ENCODE measurements around the gene SPINK14. TPM values are rescaled to one million over a fixed set of nuclear protein-coding genes. Genes with fewer than 3 reads are reported as not detected.
A peak's percentile ranks its signal among the peaks of the same experiment; 100 is the strongest.

SPINK14 gene
- total and polyA plus RNA-seq, 2 of the 13 experiments (the other 11 are each of a cell fraction or from before 2014, with no cell fraction given) = not detected

DNA sequence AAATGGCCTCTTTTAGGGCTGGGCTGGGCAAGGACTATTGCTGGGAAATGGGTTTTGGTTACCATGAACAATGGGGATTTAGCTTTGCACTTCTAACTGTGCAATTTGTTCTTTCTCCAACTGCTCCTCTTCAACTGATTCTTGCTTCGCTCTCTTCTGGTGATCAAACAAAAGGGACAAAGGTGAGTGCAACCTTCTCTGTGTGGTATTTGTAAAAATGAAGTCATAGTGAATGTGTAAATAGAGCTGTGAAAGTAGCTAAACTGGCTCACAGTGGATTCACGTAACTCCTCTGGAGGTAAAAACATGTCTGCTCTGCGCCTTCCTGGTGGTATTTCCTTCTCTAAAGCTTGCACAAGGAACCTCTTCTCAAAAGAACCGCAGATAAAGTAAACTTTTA, 20.9 kb upstream of the SPINK14 start (continued):
- TF ChIP-seq, protein P1, sequence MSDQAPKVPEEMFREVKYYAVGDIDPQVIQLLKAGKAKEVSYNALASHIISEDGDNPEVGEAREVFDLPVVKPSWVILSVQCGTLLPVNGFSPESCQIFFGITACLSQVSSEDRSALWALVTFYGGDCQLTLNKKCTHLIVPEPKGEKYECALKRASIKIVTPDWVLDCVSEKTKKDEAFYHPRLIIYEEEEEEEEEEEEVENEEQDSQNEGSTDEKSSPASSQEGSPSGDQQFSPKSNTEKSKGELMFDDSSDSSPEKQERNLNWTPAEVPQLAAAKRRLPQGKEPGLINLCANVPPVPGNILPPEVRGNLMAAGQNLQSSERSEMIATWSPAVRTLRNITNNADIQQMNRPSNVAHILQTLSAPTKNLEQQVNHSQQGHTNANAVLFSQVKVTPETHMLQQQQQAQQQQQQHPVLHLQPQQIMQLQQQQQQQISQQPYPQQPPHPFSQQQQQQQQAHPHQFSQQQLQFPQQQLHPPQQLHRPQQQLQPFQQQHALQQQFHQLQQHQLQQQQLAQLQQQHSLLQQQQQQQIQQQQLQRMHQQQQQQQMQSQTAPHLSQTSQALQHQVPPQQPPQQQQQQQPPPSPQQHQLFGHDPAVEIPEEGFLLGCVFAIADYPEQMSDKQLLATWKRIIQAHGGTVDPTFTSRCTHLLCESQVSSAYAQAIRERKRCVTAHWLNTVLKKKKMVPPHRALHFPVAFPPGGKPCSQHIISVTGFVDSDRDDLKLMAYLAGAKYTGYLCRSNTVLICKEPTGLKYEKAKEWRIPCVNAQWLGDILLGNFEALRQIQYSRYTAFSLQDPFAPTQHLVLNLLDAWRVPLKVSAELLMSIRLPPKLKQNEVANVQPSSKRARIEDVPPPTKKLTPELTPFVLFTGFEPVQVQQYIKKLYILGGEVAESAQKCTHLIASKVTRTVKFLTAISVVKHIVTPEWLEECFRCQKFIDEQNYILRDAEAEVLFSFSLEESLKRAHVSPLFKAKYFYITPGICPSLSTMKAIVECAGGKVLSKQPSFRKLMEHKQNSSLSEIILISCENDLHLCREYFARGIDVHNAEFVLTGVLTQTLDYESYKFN (CRISPR knock-in tag; conservative IDR thresholded peaks at IDR 0.05) = peak; percentile 84
- TF ChIP-seq CC2D1A (CRISPR knock-in tag; IDR thresholded peaks at IDR 0.05) (no peak), NCOA1 (CRISPR knock-in tag; IDR thresholded peaks at IDR 0.05) (no peak), ZNF674 (CRISPR knock-in tag; IDR thresholded peaks at IDR 0.05; ENCODE audit: low read depth) (no peak), TBX2 (CRISPR knock-in tag; IDR thresholded peaks at IDR 0.05; ENCODE audit: borderline replicate concordance) (peak; percentile 20; the same call in 1 of the 2 replicates), HNF4G (IDR thresholded peaks at IDR 0.05; ENCODE audit: borderline replicate concordance, low read depth, low read length) (peak; percentile 46; the same call in 1 of the 2 replicates), HNF4G (CRISPR knock-in tag; IDR thresholded peaks at IDR 0.05; ENCODE audit: borderline replicate concordance, low read depth) (no peak; the same call in 1 of the 2 replicates), ATF7 (IDR thresholded peaks at IDR 0.05) (0 out of 2 replicates have a peak, but pooled peaks have one; percentile 40), ATF7 (CRISPR knock-in tag; IDR thresholded peaks at IDR 0.05) (no peak; the same call in 1 of the 2 replicates), MIER2 (CRISPR knock-in tag; IDR thresholded peaks at IDR 0.05) (no peak), ZBTB42 (CRISPR knock-in tag; IDR thresholded peaks at IDR 0.05) (no peak), ISL2 (CRISPR knock-in tag; IDR thresholded peaks at IDR 0.05) (peak; percentile 56; the same call in 1 of the 2 replicates), PPARG (CRISPR knock-in tag; conservative IDR thresholded peaks at IDR 0.05) (peak; percentile 85), HOXA3 (CRISPR knock-in tag; IDR thresholded peaks at IDR 0.05) (peak; percentile 69), ATRX (CRISPR knock-in tag; IDR thresholded peaks at IDR 0.05; ENCODE audit: borderline replicate concordance) (no peak), ZNF552 (CRISPR knock-in tag; IDR thresholded peaks at IDR 0.05; ENCODE audit: borderline replicate concordance) (no peak), RFX5 (IDR thresholded peaks at IDR 0.05; ENCODE audit: low read depth, low read length) (no peak), ELF3 (CRISPR knock-in tag; IDR thresholded peaks at IDR 0.05) (peak; percentile 54; the same call in 1 of the 2 replicates)
- TF ChIP-seq, protein P2, sequence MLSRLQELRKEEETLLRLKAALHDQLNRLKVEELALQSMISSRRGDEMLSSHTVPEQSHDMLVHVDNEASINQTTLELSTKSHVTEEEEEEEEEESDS (CRISPR knock-in tag; IDR thresholded peaks at IDR 0.05; ENCODE audit: borderline replicate concordance) = no peak
- TF ChIP-seq, protein P3, sequence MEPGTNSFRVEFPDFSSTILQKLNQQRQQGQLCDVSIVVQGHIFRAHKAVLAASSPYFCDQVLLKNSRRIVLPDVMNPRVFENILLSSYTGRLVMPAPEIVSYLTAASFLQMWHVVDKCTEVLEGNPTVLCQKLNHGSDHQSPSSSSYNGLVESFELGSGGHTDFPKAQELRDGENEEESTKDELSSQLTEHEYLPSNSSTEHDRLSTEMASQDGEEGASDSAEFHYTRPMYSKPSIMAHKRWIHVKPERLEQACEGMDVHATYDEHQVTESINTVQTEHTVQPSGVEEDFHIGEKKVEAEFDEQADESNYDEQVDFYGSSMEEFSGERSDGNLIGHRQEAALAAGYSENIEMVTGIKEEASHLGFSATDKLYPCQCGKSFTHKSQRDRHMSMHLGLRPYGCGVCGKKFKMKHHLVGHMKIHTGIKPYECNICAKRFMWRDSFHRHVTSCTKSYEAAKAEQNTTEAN (CRISPR knock-in tag; conservative IDR thresholded peaks at IDR 0.05) = no peak
- TF ChIP-seq, protein P4, sequence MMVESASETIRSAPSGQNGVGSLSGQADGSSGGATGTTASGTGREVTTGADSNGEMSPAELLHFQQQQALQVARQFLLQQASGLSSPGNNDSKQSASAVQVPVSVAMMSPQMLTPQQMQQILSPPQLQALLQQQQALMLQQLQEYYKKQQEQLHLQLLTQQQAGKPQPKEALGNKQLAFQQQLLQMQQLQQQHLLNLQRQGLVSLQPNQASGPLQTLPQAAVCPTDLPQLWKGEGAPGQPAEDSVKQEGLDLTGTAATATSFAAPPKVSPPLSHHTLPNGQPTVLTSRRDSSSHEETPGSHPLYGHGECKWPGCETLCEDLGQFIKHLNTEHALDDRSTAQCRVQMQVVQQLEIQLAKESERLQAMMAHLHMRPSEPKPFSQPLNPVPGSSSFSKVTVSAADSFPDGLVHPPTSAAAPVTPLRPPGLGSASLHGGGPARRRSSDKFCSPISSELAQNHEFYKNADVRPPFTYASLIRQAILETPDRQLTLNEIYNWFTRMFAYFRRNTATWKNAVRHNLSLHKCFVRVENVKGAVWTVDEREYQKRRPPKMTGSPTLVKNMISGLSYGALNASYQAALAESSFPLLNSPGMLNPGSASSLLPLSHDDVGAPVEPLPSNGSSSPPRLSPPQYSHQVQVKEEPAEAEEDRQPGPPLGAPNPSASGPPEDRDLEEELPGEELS (CRISPR knock-in tag; IDR thresholded peaks at IDR 0.05) = peak; percentile 25; the same call in 1 of the 2 replicates
- TF ChIP-seq, protein P5, sequence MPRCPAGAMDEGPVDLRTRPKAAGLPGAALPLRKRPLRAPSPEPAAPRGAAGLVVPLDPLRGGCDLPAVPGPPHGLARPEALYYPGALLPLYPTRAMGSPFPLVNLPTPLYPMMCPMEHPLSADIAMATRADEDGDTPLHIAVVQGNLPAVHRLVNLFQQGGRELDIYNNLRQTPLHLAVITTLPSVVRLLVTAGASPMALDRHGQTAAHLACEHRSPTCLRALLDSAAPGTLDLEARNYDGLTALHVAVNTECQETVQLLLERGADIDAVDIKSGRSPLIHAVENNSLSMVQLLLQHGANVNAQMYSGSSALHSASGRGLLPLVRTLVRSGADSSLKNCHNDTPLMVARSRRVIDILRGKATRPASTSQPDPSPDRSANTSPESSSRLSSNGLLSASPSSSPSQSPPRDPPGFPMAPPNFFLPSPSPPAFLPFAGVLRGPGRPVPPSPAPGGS (CRISPR knock-in tag; IDR thresholded peaks at IDR 0.05) = no peak
- TF ChIP-seq, protein P6, sequence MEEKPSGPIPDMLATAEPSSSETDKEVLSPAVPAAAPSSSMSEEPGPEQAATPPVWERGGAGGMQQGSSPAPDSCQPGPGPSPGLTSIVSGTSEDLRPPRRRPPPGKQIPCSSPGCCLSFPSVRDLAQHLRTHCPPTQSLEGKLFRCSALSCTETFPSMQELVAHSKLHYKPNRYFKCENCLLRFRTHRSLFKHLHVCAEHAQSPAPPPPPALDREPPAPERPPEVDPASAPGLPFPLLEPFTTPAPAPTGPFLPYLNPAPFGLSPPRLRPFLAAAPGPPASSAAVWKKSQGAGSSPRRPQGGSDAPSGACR (CRISPR knock-in tag; IDR thresholded peaks at IDR 0.05) = no peak
